ENCODE data around the gene IL15RA. TPM values are rescaled to one million over a fixed set of nuclear protein-coding genes. Genes with fewer than 3 reads are reported as not detected.

The IL15RA gene
- total and polyA plus RNA-seq, 2 of the 8 experiments (the other 6 are each of a cell fraction or from before 2014, with no cell fraction given) = 1.3 to 1.4 TPM

GRCh38 chr10:5940807-5941218 lies 36.5 kb downstream of the IL15RA start:
- Histone ChIP-seq H3K9ac (replicated peaks in 1 of 4; ENCODE audit: extremely low read depth in 1 of 4, low read depth in 3 of 4, low read length in 3 of 4) (no peak overlapping the region), H2AK5ac (ENCODE audit: low read depth, low read length) (no peak overlapping the region), H3K18ac (ENCODE audit: extremely low read depth, low read length) (no peak overlapping the region), H3K14ac (ENCODE audit: insufficient read length) (no peak overlapping the region), H4K8ac (ENCODE audit: extremely low read depth, insufficient read depth, low read length) (no peak overlapping the region), H3K79me1 (ENCODE audit: low read depth, low read length) (no peaks in the 10 kb centered on the region), H2BK5ac (ENCODE audit: low read depth, low read length) (no peak overlapping the region), H3K79me2 (ENCODE audit: control insufficient read depth in 1 of 2, insufficient read depth in 2 of 2, low read length in 2 of 2) (no peaks in the 10 kb centered on the region), H3K4ac (replicated peaks; ENCODE audit: insufficient read length, low read depth, low read length) (no peak overlapping the region), H2BK120ac (replicated peaks; ENCODE audit: low read depth, low read length) (no peak overlapping the region), H3K4me3 (ENCODE audit: extremely low read depth in 1 of 4, insufficient read depth in 2 of 4, low read depth in 3 of 4, low read length in 4 of 4) (no peak overlapping the region), H3K9me3 (ENCODE audit: insufficient read depth in 2 of 2, low read depth in 1 of 2, low read length in 1 of 2) (no peaks in the 10 kb centered on the region), H3K36me3 (ENCODE audit: control insufficient read depth in 2 of 4, insufficient read depth in 4 of 4, low read length in 3 of 4) (peaks cover 2 to 24% (median 14%) of the 10 kb centered on the region in 4 experiments; a peak in 6 of 8 replicates), H2AFZ (ENCODE audit: low read length) (no peak overlapping the region), H3K27me3 (replicated peaks in 1 of 4; ENCODE audit: control insufficient read depth in 3 of 4, extremely low read depth in 1 of 4, insufficient read depth in 3 of 4, low read length in 3 of 4) (no peaks in the 10 kb centered on the region), H3K4me1 (replicated peaks in 1 of 4; ENCODE audit: control insufficient read depth in 3 of 4, insufficient read depth in 4 of 4, low read length in 3 of 4) (peaks cover 0 to 14% (median 7%) of the 10 kb centered on the region in 4 experiments; a peak in 6 of 7 replicates), H3K56ac (replicated peaks; ENCODE audit: insufficient read length, low read depth, low read length) (no peak overlapping the region), H4K20me1 (replicated peaks in 1 of 2; ENCODE audit: control insufficient read depth in 1 of 2, insufficient read depth in 2 of 2, low read length in 2 of 2) (peaks cover under 1 to 3% of the 10 kb centered on the region in 2 experiments), H3K23me2 (ENCODE audit: low read depth, low read length) (no peaks in the 10 kb centered on the region; the same call in 1 of the 2 replicates), H3K27ac (ENCODE audit: low read depth, low read length) (no peak overlapping the region), H4K91ac (replicated peaks; ENCODE audit: insufficient read length, low read length) (no peak overlapping the region), H2BK12ac (ENCODE audit: low read depth, low read length) (no peak overlapping the region), H3K4me2 (ENCODE audit: insufficient read depth in 1 of 2, low read depth in 2 of 2, low read length in 2 of 2) (no peak overlapping the region), H3K23ac (ENCODE audit: insufficient read length) (no peak overlapping the region), H2BK15ac (ENCODE audit: low read length) (no peak overlapping the region), H2BK20ac (ENCODE audit: low read length) (no peak overlapping the region), H4K5ac (ENCODE audit: insufficient read length, low read depth, low read length) (no peak overlapping the region)
- 87% methylated on average over 6 of the region's 6 CpGs; no CpG with 5 or more reads in 1 of the 2 experiments for WGBS, 2 experiments (ENCODE audit: extremely low coverage in 1 of 2, insufficient coverage in 1 of 2, insufficient read length in 1 of 2, insufficient replicate concordance in 2 of 2, low coverage in 1 of 2, low lambda C conversion rate in 2 of 2, missing lambda C conversion rate in 1 of 2)
- ChIA-PET POLR2A (ENCODE audit: partially characterized antibody) (no interaction called here), CTCF (ENCODE audit: partially characterized antibody) (interaction anchor here (0.6 to 1.4 kb wide), 2 partner anchors 9 to 11 kb away, joined by 3 to 4 read pairs; no protein-coding TSS in a partner anchor)
- no peak for DNase-seq (ENCODE audit: low read depth in 1 of 2, low spot score in 2 of 2)
- no peak for FAIRE-seq
- no peak for TF ChIP-seq JUN (IDR thresholded peaks at IDR 0.05; ENCODE audit: low read depth, low read length)
- no peak for TF ChIP-seq RAD21 (IDR thresholded peaks at IDR 0.05 in 1 of 2, conservative IDR thresholded peaks at IDR 0.05 in 1 of 2; ENCODE audit: low read depth in 2 of 2, low read length in 2 of 2)
- no peak for TF ChIP-seq BRCA1 (IDR thresholded peaks at IDR 0.05; ENCODE audit: low read depth, low read length)
- TF ChIP-seq BCL11A (IDR thresholded peaks at IDR 0.05; ENCODE audit: low read depth in 2 of 2, low read length in 2 of 2) = no peak
- no peak for TF ChIP-seq YY1 (IDR thresholded peaks at IDR 0.05; ENCODE audit: low read depth, low read length)
- no peak for TF ChIP-seq CTBP2 (IDR thresholded peaks at IDR 0.05; ENCODE audit: borderline replicate concordance, insufficient read depth, insufficient read length, low read length)
- no peak for TF ChIP-seq TAF1 (IDR thresholded peaks at IDR 0.05; ENCODE audit: low read depth, low read length)
- no peak for TF ChIP-seq KDM1A (IDR thresholded peaks at IDR 0.05; ENCODE audit: borderline replicate concordance, low read length)
- TF ChIP-seq SAP30 (IDR thresholded peaks at IDR 0.05; ENCODE audit: insufficient read depth, insufficient replicate concordance, low read length) = no peak
